ENCODE data around the gene ALX4.

- TF ChIP-seq ZNF274 (IDR thresholded peaks at IDR 0.05; ENCODE audit: low read depth, low read length) (no peak), SUZ12 (IDR thresholded peaks at IDR 0.05; ENCODE audit: extremely low read depth, insufficient read depth, insufficient read length) (no peak)
Observed at GRCh38 chr11:44217432-44217831, 92.5 kb downstream of the ALX4 start.

Data from NT2/D1 (cell line).